ENCODE measurements around the gene HMGA1.
A peak's percentile ranks its signal among the peaks of the same experiment; 100 is the strongest.
"Not testable (repeated sequence)": the region's sequence is repeated elsewhere in the genome, so short reads cannot be mapped to it uniquely, and the experiment has no call there.

Gene HMGA1

GRCh38 chr6:34249469-34250261 is 13.0 kb downstream of the HMGA1 start:
- H3K9me3 ChIP-seq: no peaks in the 10 kb centered on the region
- peaks cover 38% of the 10 kb centered on the region for H4K20me1 ChIP-seq
- peak overlapping the region; percentile 78 for H3K4me3 ChIP-seq
- H3K4me2 ChIP-seq: peak overlapping the region; percentile 70
- H3K27ac ChIP-seq: peak overlapping the region; percentile 69; the same call in 1 of the 2 replicates
- no peaks in the 10 kb centered on the region for H3K27me3 ChIP-seq
- peaks cover 31% of the 10 kb centered on the region for H3K4me1 ChIP-seq
- H3K36me3 ChIP-seq: peaks cover 17% of the 10 kb centered on the region
- TF ChIP-seq Cebpa-rat (IDR thresholded peaks at IDR 0.05): no peak
- peak overlapping the region; percentile 81 for H3K9ac ChIP-seq

DNA sequence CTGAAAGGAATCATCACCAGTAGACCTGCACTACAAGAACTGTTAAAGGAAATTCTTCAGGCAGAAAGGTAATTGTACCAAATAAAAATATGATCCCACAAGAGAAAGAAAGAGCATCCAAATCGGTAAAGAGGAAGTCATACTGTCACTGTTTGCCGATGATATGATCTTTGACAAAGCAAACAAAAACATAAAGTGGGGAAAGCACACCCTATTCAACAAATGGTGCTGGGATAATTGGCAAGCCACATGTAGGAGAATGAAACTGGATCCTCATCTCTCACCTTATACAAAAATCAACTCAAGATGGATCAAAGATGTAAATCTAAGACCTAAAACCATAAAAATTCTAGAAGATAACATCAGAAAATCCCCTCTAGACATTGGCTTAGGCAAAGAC is 15.7 kb downstream of the HMGA1 start:
- not testable (repeated sequence) for H3K9ac ChIP-seq, H3K27me3 ChIP-seq, H3K9me3 ChIP-seq, H3K4me2 ChIP-seq, H3K27ac ChIP-seq, H3K36me3 ChIP-seq, H3K4me3 ChIP-seq
- peaks cover 12% of the 10 kb centered on the region; the same call in 1 of the 2 replicates for H4K20me1 ChIP-seq
- H3K4me1 ChIP-seq: peaks cover 18% of the 10 kb centered on the region

GRCh38 chr6:34259529-34260069 is 22.9 kb downstream of the HMGA1 start:
- no peak for TF ChIP-seq Cebpa-rat (IDR thresholded peaks at IDR 0.05)
- Histone ChIP-seq H3K36me3 (no peaks in the 10 kb centered on the region), H3K27ac (no peak overlapping the region)

DNA sequence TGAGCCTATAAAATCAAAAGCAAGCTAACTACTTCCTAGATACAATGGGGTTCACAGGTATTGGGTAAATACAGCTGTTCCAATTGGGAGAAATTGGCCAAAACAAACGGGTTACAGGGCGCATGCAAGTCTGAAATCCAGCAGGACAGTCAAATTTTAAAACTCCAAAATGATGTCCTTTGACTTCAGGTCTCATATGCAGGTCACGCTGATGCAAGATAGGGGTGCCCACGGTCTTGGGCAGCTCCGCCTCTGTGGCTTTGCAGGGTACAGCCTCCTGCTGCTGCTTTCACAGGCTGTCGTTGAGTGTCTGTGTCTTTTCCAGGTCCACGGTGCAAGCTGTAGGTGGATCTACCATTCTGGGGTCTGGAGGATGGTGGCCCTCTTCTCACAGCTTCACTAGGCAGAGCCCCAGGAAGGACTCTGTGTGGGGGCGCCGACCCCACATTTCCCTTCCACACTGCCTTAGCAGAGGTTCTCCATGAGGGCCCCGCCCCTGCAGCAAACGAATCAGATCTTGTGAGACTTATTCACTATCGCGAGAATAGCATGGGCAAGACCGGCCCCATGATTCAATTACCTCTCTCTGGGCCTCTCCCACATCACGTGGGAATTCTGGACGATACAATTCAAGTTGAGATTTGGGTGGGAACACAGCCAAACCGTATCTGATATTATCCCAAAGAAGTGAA is 24.0 kb downstream of the HMGA1 start:
- H3K27ac ChIP-seq: no peak overlapping the region
- H3K4me3 ChIP-seq: no peak overlapping the region
- H3K9me3 ChIP-seq: peaks cover 65% of the 10 kb centered on the region
- no peaks in the 10 kb centered on the region for H3K36me3 ChIP-seq
- H3K27me3 ChIP-seq: no peaks in the 10 kb centered on the region
- no peaks in the 10 kb centered on the region for H4K20me1 ChIP-seq
- no peak overlapping the region for H3K4me2 ChIP-seq
- H3K9ac ChIP-seq: no peak overlapping the region
- no peaks in the 10 kb centered on the region for H3K4me1 ChIP-seq
- no peak for TF ChIP-seq Cebpa-rat (IDR thresholded peaks at IDR 0.05)

More at GRCh38 chr6:34259529-34260069, 22.9 kb downstream of the HMGA1 start:
- Histone ChIP-seq H4K20me1 (no peaks in the 10 kb centered on the region), H3K9me3 (peaks cover 54% of the 10 kb centered on the region), H3K27me3 (no peaks in the 10 kb centered on the region), H3K4me1 (no peaks in the 10 kb centered on the region), H3K4me2 (no peak overlapping the region), H3K9ac (no peak overlapping the region), H3K4me3 (no peak overlapping the region)

DNA sequence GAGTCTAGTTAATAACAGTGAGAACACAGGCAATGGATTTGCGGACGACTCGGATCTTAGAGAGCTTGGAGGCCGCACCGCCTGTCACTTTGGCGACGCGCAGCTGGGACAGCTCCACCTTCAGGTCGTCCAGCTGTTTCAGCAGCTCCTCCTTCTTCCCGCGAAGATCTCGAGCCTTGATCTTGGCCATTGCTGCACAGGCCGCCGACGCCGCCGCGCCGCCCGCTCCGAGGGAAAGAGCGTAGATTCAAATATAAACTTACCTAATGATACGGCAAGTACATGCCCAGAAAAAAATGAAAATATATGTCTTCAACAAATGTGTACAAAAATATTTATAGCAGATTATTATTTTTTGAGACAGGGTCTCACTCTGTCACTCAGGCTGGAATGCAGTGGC is 26.8 kb downstream of the HMGA1 start:
- H3K9ac ChIP-seq, H4K20me1 ChIP-seq, H3K36me3 ChIP-seq, H3K4me3 ChIP-seq, H3K4me1 ChIP-seq, H3K27me3 ChIP-seq, H3K4me2 ChIP-seq, H3K27ac ChIP-seq: not testable (repeated sequence)
- peaks cover 90% of the 10 kb centered on the region for H3K9me3 ChIP-seq

DNA sequence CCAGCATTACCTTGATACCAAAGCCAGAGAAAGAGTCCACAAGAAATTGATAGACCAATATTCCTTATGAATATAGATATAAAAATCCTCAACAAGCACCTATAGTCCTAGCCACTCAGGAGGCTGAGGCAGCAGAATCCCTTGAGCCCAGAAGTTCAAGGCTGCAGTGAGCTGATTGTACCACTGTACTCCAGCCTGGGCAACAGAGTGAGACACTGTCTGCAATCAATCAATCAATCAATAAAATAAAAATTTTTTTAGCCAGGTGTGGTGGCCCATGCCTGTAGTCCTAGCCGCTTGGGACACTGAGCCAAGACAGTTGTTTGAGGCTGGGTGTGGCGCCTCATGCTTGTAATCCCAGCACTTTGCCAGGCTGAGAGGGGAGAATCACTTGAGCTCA is 31.1 kb downstream of the HMGA1 start:
- H3K9ac ChIP-seq: no peak overlapping the region
- H4K20me1 ChIP-seq: no peaks in the 10 kb centered on the region
- no peak overlapping the region for H3K27ac ChIP-seq
- peaks cover 22% of the 10 kb centered on the region for H3K4me1 ChIP-seq
- H3K4me2 ChIP-seq: no peak overlapping the region
- TF ChIP-seq Cebpa-rat (IDR thresholded peaks at IDR 0.05): no peak
- H3K4me3 ChIP-seq: no peak overlapping the region
- no peaks in the 10 kb centered on the region for H3K36me3 ChIP-seq
- H3K9me3 ChIP-seq: peaks cover 59% of the 10 kb centered on the region
- H3K27me3 ChIP-seq: no peaks in the 10 kb centered on the region

GRCh38 chr6:34269132-34269531 is 32.5 kb downstream of the HMGA1 start:
- not testable (repeated sequence) for H3K4me2 ChIP-seq, H3K9ac ChIP-seq, H4K20me1 ChIP-seq, H3K27ac ChIP-seq, H3K36me3 ChIP-seq, H3K4me3 ChIP-seq, H3K27me3 ChIP-seq
- Histone ChIP-seq H3K9me3 (peaks cover 45% of the 10 kb centered on the region), H3K4me1 (peaks cover 34% of the 10 kb centered on the region)

- Histone ChIP-seq H3K4me1 (peaks cover 34% of the 10 kb centered on the region), H3K4me2 (peak overlapping the region; percentile 28), H3K9me3 (peaks cover 38% of the 10 kb centered on the region)
- H3K27me3 ChIP-seq, H4K20me1 ChIP-seq, H3K36me3 ChIP-seq, H3K9ac ChIP-seq, H3K4me3 ChIP-seq, H3K27ac ChIP-seq: not testable (repeated sequence)
Observed at GRCh38 chr6:34269658-34270341, 33.1 kb downstream of the HMGA1 start.

DNA sequence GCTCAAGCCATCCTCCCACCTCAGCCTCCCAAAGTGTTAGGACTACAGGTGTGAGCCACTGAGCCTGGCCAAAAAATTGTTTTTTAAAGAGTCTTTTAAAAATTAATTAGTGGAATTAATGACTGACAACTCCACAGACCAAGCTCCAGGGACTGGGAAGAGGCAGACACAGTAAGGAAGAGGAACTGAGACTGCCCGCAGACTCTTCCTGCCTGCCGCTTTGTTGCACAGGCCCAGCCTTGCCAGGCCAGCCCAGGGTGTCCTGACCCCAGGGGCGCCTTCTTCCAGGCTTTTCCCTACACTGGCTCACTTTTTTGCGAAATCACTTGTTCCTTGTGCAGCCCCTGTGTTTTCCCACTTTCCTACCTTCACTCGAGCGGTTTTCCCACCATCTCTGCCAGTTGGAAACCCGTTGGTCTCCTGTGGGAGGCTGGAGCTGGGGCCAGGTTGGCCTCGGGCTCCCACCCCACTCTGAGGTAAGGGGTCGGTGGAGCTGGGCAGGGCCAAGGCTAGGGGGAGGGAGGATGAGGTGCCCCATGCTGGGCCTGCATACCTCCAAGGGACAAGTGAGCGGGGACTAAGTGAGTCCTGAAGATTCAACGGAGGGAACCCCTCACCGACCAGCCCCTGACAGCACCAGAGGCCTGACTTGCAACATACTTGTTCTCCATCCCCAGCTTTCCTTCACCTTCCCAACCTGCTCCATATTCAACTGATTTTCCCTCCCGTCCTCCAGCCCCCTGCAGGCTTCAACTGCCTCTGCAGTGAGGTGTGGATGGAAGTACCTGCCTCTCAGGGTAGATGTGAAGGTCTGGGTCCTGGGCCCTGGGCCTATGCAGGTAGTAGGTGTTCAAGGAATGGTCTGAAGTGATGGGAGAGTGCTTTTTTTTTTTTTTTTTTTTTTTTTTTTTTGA is 35.6 kb downstream of the HMGA1 start:
- H3K36me3 ChIP-seq: no peaks in the 10 kb centered on the region
- H3K9me3 ChIP-seq: peaks cover 14% of the 10 kb centered on the region
- no peaks in the 10 kb centered on the region for H3K27me3 ChIP-seq
- H3K4me2 ChIP-seq: peak overlapping the region; percentile 32
- no peak overlapping the region for H3K4me3 ChIP-seq
- TF ChIP-seq Cebpa-rat (IDR thresholded peaks at IDR 0.05): no peak
- H3K4me1 ChIP-seq: peaks cover 40% of the 10 kb centered on the region
- H3K27ac ChIP-seq: peak overlapping the region; percentile 53
- H4K20me1 ChIP-seq: no peaks in the 10 kb centered on the region
- H3K9ac ChIP-seq: no peak overlapping the region

Data from BLaER1 (cell line).